Stimulated activated CD8-positive, alpha-beta memory T cell treated with anti-CD3 and anti-CD28 coated beads, Interleukin-4, amount 100 ng/mL, for 4 hours (primary cell): ENCODE data around the gene PLEKHN1.

ENCODE experiments used
- DNase-seq, 2 donors: peaks; one replicate each; pipeline ENCODE4 v3.0.0-alpha.2; 2020; ENCODE audit warnings: low read depth in 2 of 2, low spot score in 1 of 2

The PLEKHN1 gene

GRCh38 chr1:929712-930632 is 36.3 kb upstream of the PLEKHN1 start:
- DNase-seq = no peak

- no peak for DNase-seq
Measured at GRCh38 chr1:930633-931138, 35.6 kb upstream of the PLEKHN1 start.

- DNase-seq = no peak
Measured at GRCh38 chr1:931380-932172, 34.7 kb upstream of the PLEKHN1 start.

- no peak for DNase-seq
Measured at GRCh38 chr1:932173-932510, 34.1 kb upstream of the PLEKHN1 start.

GRCh38 chr1:932776-933602 is 33.3 kb upstream of the PLEKHN1 start:
- DNase-seq = no peak

GRCh38 chr1:933603-933940 is 32.7 kb upstream of the PLEKHN1 start:
- DNase-seq = no peak

- no peak for DNase-seq
Measured at GRCh38 chr1:934991-935750, 31.1 kb upstream of the PLEKHN1 start.

GRCh38 chr1:935751-936231 is 30.5 kb upstream of the PLEKHN1 start:
- DNase-seq = no peak

- DNase-seq = no peak
Measured at GRCh38 chr1:936348-937264, 29.7 kb upstream of the PLEKHN1 start.

- DNase-seq = no peak
Measured at GRCh38 chr1:937521-937920, 28.8 kb upstream of the PLEKHN1 start.

GRCh38 chr1:938088-938683 is 28.1 kb upstream of the PLEKHN1 start:
- no peak for DNase-seq

GRCh38 chr1:938711-939489 is 27.4 kb upstream of the PLEKHN1 start:
- DNase-seq = no peak

- no peak for DNase-seq
Measured at GRCh38 chr1:939511-940106, 26.7 kb upstream of the PLEKHN1 start.

- DNase-seq = no peak
Measured at GRCh38 chr1:940107-941014, 25.9 kb upstream of the PLEKHN1 start.

GRCh38 chr1:941015-941587 is 25.2 kb upstream of the PLEKHN1 start:
- DNase-seq = no peak

- DNase-seq = no peak
Measured at GRCh38 chr1:941588-942383, 24.5 kb upstream of the PLEKHN1 start.
